GM10847 (cell line): Measurements from ENCODE around the gene C1orf115.

Source experiments
- POLR2A ChIP-seq: IDR thresholded peaks from 2 replicates; pipeline ENCODE4 v1.6.1; 2011; ENCODE audit not compliant: insufficient read length; ENCODE audit errors: extremely low read depth

C1orf115 gene, protein sequence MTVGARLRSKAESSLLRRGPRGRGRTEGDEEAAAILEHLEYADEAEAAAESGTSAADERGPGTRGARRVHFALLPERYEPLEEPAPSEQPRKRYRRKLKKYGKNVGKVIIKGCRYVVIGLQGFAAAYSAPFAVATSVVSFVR

DNA sequence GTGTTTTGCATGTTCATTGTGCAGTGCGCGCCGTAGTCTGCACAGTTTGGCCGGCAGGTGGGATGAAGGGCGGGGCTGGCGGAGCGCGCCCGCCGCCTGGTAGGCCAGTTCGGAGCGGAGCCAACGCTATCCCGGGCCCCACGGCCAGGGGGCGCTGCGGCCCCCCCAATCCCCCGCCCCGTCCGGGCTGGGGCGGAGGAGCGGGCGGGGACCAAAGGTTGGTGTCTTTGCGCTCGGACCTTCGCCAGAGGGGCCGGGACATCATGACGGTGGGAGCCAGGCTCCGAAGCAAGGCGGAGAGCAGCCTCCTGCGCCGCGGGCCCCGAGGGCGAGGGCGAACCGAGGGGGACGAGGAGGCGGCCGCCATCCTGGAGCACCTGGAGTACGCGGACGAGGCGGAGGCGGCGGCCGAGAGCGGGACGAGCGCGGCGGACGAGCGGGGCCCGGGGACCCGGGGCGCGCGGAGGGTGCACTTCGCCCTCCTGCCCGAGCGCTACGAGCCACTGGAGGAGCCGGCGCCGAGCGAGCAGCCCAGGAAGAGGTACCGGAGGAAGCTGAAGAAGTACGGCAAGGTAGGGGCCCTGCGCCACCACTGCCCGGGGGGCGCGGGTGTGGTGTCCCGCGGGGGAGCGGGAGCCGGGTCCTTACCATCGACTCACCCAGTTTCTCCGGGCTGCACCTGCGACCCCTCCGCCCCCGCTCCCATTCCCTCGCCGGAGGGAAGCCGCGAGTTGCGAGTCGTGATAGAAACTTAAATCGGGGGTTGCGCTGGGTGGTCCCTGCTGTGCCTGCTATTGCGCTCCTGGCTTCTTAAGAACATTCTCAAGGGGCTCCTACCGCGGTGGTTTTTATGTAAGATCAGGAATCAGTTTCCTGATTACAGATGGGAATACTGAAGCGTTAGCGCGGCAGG, at the start of gene C1orf115:
TSS of gene C1orf115 (plus strand) at position 224 of the 913 bp plus-strand sequence. CDS start at position 264, 40 bp downstream.
- peak; percentile 29 for TF ChIP-seq POLR2A

DNA sequence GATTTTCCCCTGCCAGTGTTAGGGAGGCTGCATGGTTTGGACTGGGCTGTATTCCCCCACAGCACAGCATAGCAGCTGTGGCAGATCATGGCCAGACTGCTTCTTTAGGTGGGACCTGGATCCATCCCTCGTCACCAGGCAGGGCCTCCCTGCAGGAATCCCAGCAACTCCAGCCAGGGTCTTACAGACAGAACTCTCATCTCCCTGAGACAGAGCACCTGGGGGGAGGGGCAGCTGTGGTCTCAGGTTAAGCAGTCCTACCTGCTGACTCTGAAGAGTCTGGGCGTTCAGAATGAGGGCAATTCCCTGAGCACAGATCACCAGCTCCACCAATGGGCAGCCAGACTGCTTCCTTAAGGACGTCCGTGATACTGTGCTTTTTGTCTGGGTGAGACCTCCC, 47.9 kb upstream of the C1orf115 start:
- no peak for TF ChIP-seq POLR2A

DNA sequence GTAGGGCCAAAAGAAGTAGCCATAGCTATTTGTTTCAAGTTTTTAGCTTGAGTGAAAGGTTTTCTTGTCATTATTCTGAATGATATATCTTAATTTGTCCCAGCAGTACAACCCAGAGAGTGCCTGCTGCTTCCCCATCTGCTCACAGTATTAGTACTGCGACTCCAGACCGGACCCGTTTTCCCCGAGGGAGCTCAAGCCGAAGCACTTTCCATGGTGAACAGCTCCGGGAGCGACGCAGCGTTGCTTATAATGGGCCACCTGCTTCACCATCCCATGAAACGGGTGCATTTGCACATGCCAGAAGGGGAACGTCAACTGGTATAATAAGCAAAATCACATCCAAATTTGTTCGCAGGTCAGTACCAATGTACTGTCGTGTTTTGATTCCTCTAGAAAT, 37.2 kb upstream of the C1orf115 start:
- TF ChIP-seq POLR2A, result no peak

DNA sequence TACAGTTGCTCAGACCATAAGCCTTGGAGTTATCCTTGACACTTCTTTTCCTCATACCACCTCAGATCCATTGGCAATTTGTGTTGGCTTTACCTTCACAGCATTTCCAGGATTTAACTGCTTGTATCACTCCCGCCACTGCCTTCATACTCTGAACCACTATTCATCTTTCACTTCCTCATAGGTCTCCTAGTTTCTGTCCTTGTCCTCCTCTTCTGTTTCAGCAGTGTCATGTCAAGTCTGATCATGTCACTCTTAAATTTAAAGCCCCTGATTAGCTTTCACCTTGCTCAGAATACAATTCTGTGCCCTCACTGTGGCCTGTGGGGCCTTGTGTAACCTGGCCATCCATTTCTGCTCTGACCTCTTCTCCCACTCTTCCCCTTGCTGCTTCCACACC, 34.7 kb upstream of the C1orf115 start:
- TF ChIP-seq POLR2A, result no peak

DNA sequence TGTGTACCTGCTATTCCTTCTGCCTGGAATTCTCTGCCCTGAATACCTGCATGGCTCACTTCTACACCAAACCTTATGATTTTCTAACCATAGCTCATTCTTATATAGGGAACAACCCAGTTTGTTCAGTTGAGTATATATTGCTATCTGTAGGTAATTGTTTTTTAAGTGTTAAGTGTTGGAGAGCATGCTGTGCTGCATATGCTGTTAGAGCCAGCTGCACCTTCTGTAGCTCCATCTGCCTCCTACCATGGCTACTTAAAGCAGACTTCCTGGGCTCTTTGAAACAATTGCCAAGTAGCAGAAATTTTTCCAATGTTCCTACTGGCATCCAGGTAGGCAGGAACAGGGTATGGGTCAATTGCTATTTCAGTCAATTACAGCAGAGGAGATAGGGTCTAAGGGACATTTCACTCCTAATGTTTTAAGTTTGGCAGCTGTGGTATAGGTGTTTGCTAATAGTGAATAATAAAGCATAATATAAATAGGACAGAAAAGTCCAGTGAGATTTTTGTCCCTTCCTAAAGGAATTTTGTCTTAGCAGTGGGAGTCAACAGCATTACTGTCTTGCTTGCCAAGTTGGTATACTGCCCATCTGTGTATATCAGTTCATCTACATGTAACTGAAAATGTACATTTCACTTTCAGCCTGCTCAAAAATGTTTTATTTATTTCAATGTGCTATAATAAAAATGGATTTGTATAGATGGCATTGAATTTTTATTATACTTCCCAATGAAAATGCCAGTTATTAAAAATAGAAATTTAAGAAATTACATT, 34.0 kb upstream of the C1orf115 start:
- TF ChIP-seq POLR2A, result no peak

DNA sequence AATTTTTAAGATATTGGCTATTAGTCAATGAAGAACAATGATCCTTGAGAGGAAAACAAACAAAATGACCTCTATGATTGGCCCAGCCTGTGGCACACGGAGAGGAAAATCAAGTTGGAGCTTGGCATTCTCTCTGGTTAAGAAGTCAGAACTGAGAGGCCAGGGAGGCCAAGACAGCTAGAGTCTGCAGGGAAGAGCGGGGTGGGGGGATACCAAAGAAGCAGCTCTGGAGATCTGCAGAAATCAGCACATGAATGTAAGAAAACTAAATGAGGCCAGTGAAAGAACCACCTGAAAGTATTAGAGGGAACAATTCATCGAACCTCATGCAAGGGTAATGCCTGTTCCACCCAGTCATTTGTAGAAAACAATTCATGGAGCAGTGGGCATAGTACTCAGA, 23.8 kb upstream of the C1orf115 start:
- no peak for TF ChIP-seq POLR2A

DNA sequence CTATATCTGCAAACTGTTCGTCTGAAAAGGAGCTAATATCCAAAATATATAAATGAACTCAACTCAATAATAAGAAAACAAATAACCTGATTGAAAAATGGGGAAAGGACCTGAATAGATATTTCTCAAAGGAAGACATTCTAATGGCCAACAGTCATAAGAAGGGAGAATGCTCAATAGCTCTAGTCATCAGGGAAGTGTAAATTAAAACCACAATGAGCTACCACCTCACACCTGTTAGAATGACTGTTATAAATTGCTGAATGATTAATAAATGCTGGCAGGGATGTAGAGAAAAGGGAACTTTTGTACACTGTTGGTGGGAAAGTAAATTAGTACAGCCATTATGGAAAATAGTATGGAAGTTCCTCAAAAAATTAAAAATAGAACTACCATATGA, 21.2 kb upstream of the C1orf115 start:
- no peak for TF ChIP-seq POLR2A

DNA sequence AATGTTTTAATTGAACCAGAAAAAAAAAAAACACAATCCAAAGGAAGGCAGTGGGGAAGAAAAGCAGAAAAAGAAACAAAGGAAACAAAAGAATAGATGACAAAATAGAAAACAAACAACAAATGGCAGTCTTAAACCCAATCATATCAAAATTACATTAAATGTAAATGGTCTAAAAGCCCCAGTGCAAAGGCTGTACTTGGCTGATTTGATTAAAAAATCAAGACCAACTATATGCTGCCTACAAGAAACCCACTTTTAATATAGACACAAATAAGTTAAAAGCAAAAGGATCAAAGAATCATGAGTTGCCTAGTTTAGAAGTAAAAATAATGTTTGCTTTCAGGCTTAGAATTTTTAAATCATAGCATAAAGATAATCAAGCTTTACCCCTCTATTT, 19.8 kb upstream of the C1orf115 start:
- no peak for TF ChIP-seq POLR2A

DNA sequence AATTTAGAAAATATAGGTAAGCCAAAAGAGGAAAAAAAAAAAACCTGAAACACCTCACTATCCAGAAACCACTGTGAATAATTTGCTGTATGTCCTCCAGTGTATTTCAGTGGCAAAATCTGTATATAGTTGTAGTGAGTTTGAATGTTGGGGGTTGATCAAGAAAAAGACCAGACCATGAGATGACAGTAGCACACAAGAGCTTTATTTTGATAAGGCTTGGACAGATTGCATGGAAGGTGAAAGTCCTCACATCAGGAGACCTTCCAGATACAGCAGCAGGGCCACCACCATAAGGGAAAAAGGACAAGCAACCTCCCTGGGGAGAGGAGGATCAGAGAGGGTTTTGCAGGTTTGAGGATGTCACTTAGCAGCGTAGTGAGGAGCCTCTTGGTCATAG, 16.2 kb upstream of the C1orf115 start:
- TF ChIP-seq POLR2A, result no peak

DNA sequence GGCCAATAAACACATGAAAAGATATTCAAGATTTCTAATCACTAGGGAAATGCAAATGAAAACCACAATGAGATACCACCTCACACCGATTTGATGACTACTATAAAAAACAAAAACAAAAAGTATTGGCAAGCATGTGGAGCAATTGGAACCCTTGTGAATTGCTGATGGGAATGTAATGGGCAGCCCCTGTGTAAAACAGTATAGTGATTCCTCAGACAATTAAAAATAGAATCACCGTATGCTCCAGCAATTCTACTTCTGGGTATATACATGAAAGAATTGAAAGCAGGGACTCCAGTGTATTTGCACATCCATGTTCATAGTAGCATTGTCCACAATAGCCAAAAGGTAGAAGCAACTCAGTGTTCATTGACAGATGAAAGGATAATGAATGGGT, 12.9 kb upstream of the C1orf115 start:
- no peak for TF ChIP-seq POLR2A

DNA sequence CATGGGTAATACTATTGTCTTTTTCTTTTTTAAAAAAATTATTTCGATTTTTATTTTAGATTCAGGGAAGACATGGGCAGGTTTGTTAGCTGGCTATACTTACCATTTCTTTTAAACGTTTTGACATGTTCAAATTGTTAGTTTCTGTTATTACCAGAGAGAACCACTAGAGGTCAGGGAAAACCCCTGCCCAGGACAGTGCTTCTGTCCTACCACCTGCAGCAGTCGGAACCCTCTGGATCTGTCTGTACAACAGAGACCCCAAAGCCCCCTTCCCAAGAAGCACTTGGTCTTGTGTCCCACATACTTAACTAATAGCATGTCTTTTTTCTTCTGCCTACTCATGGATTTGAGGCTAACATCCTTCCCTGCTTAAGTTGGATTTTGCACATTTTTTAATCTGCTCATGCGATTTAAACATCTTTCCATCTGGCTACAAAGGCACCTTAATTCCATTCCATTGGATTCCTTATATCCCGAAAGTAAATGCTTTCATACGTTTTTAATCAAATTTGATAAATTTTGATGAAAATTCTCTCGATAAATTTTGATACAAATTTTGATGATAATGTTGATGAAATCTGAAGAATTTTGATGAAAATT, 10.0 kb upstream of the C1orf115 start:
- no peak for TF ChIP-seq POLR2A

DNA sequence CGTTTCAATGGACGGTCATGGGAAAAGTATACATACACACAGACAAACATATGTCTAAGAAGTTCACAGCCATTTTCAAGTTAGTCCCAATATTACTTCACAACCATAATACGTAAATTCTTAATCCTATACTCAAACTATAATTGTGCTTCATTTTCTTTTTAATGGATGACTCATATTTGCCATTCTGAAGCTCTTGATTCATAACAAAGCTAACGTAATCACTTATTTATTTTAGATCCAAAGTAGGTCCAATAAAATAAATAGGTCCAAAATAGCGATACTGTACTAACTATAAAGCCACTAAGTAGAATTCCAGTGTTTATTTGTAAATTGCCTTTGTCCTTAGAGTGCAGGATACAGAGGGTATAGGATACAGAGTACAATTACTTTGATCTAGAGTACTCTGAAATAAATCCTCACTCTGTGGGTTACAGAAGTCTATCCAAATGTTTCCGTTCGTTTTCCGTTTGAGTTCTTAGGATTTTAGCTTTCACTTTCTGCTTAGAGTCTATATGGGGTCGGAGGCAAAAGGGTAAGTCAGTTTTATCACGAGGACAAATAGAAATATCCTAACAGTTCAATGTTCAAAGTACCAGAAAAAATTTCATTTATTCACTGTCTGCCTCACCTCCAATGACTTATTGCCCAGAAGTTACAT, 8.8 kb upstream of the C1orf115 start:
- TF ChIP-seq POLR2A, result no peak

DNA sequence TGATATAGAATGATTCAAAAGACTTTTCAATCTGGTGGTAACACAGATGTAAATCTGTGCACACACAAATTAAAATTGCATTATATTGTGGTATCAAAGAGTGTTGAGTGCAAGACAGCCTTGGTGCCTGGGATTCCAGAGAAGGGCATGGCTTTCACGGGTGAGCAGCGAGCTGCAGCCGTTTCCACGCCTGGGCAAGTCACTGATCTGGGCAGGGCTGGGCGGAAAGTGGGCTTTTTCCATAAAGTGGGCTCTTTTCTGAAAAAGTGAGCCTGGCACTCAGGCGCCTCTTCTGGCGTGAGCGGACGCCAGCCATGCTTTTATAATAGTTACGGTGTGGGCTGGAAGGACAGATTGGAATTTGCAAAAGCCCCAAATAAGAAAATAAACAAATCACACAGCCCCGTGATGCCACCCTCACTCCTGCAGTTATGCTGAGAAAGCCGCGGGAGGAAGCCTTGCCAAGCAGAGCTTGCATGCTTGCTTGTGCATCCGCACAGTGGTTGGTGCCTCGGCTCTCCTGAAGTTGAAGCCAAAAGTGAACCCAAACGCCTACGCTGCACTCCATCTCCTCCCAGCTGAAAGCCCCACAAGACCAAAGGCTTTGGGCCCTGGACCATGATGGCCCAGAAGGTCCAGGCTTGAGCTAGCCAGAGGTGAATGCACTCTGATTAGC, 7.1 kb upstream of the C1orf115 start:
- TF ChIP-seq POLR2A, result no peak

DNA sequence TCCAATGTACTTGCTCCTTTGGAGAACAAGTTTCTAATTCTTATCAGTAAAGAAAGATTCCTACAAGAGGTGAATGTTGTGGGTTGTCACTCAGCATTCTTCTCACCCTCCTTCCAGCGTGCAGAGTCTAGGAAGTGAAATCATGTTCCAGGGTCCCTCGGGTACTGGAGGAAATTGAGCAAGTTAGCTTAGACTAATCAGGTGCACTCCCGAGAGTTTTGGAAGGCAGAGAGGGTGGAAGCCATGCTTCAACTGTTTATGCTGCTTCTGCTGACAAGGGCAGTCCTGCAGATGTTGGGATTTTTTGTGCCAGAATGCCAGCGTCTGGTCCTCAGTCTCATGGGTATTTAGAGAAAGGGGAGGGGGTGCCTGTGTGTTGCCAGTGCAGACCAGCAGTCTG, 5.3 kb upstream of the C1orf115 start:
- TF ChIP-seq POLR2A, result no peak

DNA sequence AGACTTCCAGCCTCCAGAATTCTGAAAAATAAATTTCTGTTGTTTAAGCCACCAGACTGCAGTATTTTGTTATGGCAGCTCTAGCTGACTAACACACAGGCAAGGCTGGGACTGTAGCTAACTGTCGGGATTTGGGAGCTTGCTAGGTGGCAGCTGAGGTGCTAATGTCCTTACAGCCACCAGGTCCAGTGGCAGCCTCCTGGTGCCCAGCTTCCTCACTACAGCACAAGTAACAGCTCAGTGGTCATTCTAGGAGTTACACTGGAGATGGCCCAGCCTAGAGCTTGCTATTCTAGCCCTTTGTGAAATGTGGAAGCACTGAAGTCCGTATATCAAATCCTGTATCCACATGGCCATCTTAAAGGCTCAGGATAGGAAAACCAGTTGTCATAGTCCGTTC, 4.3 kb upstream of the C1orf115 start:
- TF ChIP-seq POLR2A, result no peak

DNA sequence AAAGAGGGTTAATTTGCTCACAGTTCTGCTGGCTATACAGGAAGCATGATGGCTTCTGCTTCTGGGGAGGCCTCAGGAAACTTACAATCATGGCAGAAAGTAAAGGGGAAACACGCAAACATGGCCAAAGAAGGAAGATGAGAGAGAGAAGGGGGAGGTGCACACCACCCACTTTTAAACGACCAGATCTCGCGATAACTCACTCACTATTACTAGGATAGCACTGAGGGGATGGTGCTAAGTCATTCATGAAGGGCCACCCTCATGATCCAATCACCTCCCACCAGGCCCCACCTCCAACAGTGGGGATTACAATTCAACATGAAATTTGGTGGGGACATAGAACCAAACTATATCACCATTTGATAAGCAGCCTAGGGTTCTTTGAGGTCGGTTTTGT, 2.4 kb upstream of the C1orf115 start:
- no peak for TF ChIP-seq POLR2A
